ENCODE data around the gene AP4S1.

The AP4S1 gene

GRCh38 chr14:31122098-31122611 is 96.7 kb downstream of the AP4S1 start:
- H2AK5ac ChIP-seq (ENCODE audit: low read length, severe bottlenecking) = no peak overlapping the region
- H3K9me3 ChIP-seq (ENCODE audit: control insufficient read depth, low read length) = no peaks in the 10 kb centered on the region
- H3K27me3 ChIP-seq (ENCODE audit: control insufficient read depth in 1 of 2, insufficient read depth in 1 of 2, low read length in 2 of 2) = no peaks in the 10 kb centered on the region
- H2BK5ac ChIP-seq (ENCODE audit: low read depth, low read length, poor library complexity, severe bottlenecking) = no peak overlapping the region
- H2BK120ac ChIP-seq (ENCODE audit: low read depth, low read length) = no peak overlapping the region
- peaks cover 18% of the 10 kb centered on the region for H3K79me1 ChIP-seq (replicated peaks; ENCODE audit: low read length, poor library complexity, severe bottlenecking)
- H2BK12ac ChIP-seq (ENCODE audit: low read length in 2 of 2) = peak overlapping the region in 1 of 2 experiments; percentile 6
- H3K23ac ChIP-seq (ENCODE audit: low read length in 2 of 2) = no peak overlapping the region
- H3K36me3 ChIP-seq (ENCODE audit: control insufficient read depth in 1 of 2, insufficient read depth in 2 of 2, low read depth in 1 of 2, low read length in 2 of 2) = peaks cover 23 to 94% of the 10 kb centered on the region in 2 experiments
- H3K4ac ChIP-seq (ENCODE audit: low read depth in 1 of 2, low read length in 2 of 2) = no peak overlapping the region
- peak overlapping the region in 1 of 2 experiments; percentile 11 for H3K18ac ChIP-seq (ENCODE audit: low read depth in 1 of 2, low read length in 2 of 2)
- no peaks in the 10 kb centered on the region for H3K4me1 ChIP-seq (ENCODE audit: control insufficient read depth, insufficient read depth, low read depth, low read length)
- DNase-seq = peak; percentile 36
- no peak overlapping the region for H3K14ac ChIP-seq (ENCODE audit: low read length in 2 of 2)
- no peak overlapping the region for H2BK15ac ChIP-seq (ENCODE audit: low read depth, poor library complexity, severe bottlenecking)
- no peak overlapping the region for H3K27ac ChIP-seq (ENCODE audit: low read length, poor library complexity, severe bottlenecking)
- no peak overlapping the region for H4K8ac ChIP-seq (ENCODE audit: low read length)
- H4K91ac ChIP-seq (ENCODE audit: low read length) = peak overlapping the region; percentile 30
- no peak overlapping the region for H3K4me2 ChIP-seq (ENCODE audit: low read length, poor library complexity, severe bottlenecking)
- H2AFZ ChIP-seq (ENCODE audit: low read depth, low read length) = no peak overlapping the region
- 90% methylated on average over 8 of the region's 8 CpGs for WGBS
- no peak overlapping the region for H3K9ac ChIP-seq (ENCODE audit: low read length)
- H3K4me3 ChIP-seq (ENCODE audit: insufficient read depth in 1 of 2, low read depth in 1 of 2, low read length in 2 of 2) = peak overlapping the region in 1 of 2 experiments; percentile 5

- H4K91ac ChIP-seq (ENCODE audit: low read length) = no peak overlapping the region
- no peaks in the 10 kb centered on the region for H3K4me1 ChIP-seq (ENCODE audit: control insufficient read depth, insufficient read depth, low read depth, low read length)
- 98% methylated on average over 4 of the region's 4 CpGs for WGBS
- no peak for DNase-seq
- no peak overlapping the region for H2AFZ ChIP-seq (ENCODE audit: low read depth, low read length)
- no peak overlapping the region for H2AK5ac ChIP-seq (ENCODE audit: low read length, severe bottlenecking)
- H3K27ac ChIP-seq (ENCODE audit: low read length, poor library complexity, severe bottlenecking) = no peak overlapping the region
- H3K79me1 ChIP-seq (replicated peaks; ENCODE audit: low read length, poor library complexity, severe bottlenecking) = peaks cover 18% of the 10 kb centered on the region
- no peaks in the 10 kb centered on the region for H3K9me3 ChIP-seq (ENCODE audit: control insufficient read depth, low read length)
- H4K8ac ChIP-seq (ENCODE audit: low read length) = no peak overlapping the region
- no peak overlapping the region for H3K14ac ChIP-seq (ENCODE audit: low read length in 2 of 2)
- H3K4ac ChIP-seq (ENCODE audit: low read depth in 1 of 2, low read length in 2 of 2) = no peak overlapping the region
- no peak overlapping the region for H3K9ac ChIP-seq (ENCODE audit: low read length)
- H3K4me2 ChIP-seq (ENCODE audit: low read length, poor library complexity, severe bottlenecking) = no peak overlapping the region
- H3K4me3 ChIP-seq (ENCODE audit: insufficient read depth in 1 of 2, low read depth in 1 of 2, low read length in 2 of 2) = no peak overlapping the region
- H2BK120ac ChIP-seq (ENCODE audit: low read depth, low read length) = no peak overlapping the region
- no peak overlapping the region for H2BK12ac ChIP-seq (ENCODE audit: low read length in 2 of 2)
- no peaks in the 10 kb centered on the region for H3K27me3 ChIP-seq (ENCODE audit: control insufficient read depth in 1 of 2, insufficient read depth in 1 of 2, low read length in 2 of 2)
- no peak overlapping the region for H3K18ac ChIP-seq (ENCODE audit: low read depth in 1 of 2, low read length in 2 of 2)
- H3K23ac ChIP-seq (ENCODE audit: low read length in 2 of 2) = no peak overlapping the region
- H2BK15ac ChIP-seq (ENCODE audit: low read depth, poor library complexity, severe bottlenecking) = no peak overlapping the region
- H2BK5ac ChIP-seq (ENCODE audit: low read depth, low read length, poor library complexity, severe bottlenecking) = no peak overlapping the region
- peaks cover 25 to 92% of the 10 kb centered on the region in 2 experiments for H3K36me3 ChIP-seq (ENCODE audit: control insufficient read depth in 1 of 2, insufficient read depth in 2 of 2, low read depth in 1 of 2, low read length in 2 of 2)
Measured at GRCh38 chr14:31122921-31123320, 97.5 kb downstream of the AP4S1 start.

GRCh38 chr14:31124197-31124596 is 98.7 kb downstream of the AP4S1 start:
- Histone ChIP-seq H4K8ac (ENCODE audit: low read length) (no peak overlapping the region), H3K27ac (ENCODE audit: low read length, poor library complexity, severe bottlenecking) (no peak overlapping the region), H3K4me1 (ENCODE audit: control insufficient read depth, insufficient read depth, low read depth, low read length) (peaks cover 1% of the 10 kb centered on the region), H2AK5ac (ENCODE audit: low read length, severe bottlenecking) (no peak overlapping the region), H3K18ac (ENCODE audit: low read depth in 1 of 2, low read length in 2 of 2) (no peak overlapping the region), H3K9ac (ENCODE audit: low read length) (no peak overlapping the region), H2BK120ac (ENCODE audit: low read depth, low read length) (no peak overlapping the region), H3K79me1 (replicated peaks; ENCODE audit: low read length, poor library complexity, severe bottlenecking) (peaks cover 19% of the 10 kb centered on the region), H2BK5ac (ENCODE audit: low read depth, low read length, poor library complexity, severe bottlenecking) (no peak overlapping the region), H3K4me2 (ENCODE audit: low read length, poor library complexity, severe bottlenecking) (no peak overlapping the region), H3K36me3 (ENCODE audit: control insufficient read depth in 1 of 2, insufficient read depth in 2 of 2, low read depth in 1 of 2, low read length in 2 of 2) (peaks cover 30 to 93% of the 10 kb centered on the region in 2 experiments), H4K91ac (ENCODE audit: low read length) (no peak overlapping the region), H3K4ac (ENCODE audit: low read depth in 1 of 2, low read length in 2 of 2) (no peak overlapping the region), H3K14ac (ENCODE audit: low read length in 2 of 2) (no peak overlapping the region), H3K27me3 (ENCODE audit: control insufficient read depth in 1 of 2, insufficient read depth in 1 of 2, low read length in 2 of 2) (no peaks in the 10 kb centered on the region), H2AFZ (ENCODE audit: low read depth, low read length) (no peak overlapping the region), H2BK15ac (ENCODE audit: low read depth, poor library complexity, severe bottlenecking) (no peak overlapping the region), H3K4me3 (ENCODE audit: insufficient read depth in 1 of 2, low read depth in 1 of 2, low read length in 2 of 2) (no peak overlapping the region), H3K9me3 (ENCODE audit: control insufficient read depth, low read length) (no peaks in the 10 kb centered on the region), H3K23ac (ENCODE audit: low read length in 2 of 2) (no peak overlapping the region), H2BK12ac (ENCODE audit: low read length in 2 of 2) (no peak overlapping the region)
- DNase-seq = no peak
- 100% methylated on average over 3 of the region's 3 CpGs for WGBS

- Histone ChIP-seq H4K91ac (ENCODE audit: low read length) (no peak overlapping the region), H2AFZ (ENCODE audit: low read depth, low read length) (no peak overlapping the region), H3K9me3 (ENCODE audit: control insufficient read depth, low read length) (no peaks in the 10 kb centered on the region), H2BK15ac (ENCODE audit: low read depth, poor library complexity, severe bottlenecking) (no peak overlapping the region), H3K9ac (ENCODE audit: low read length) (no peak overlapping the region), H3K4me3 (ENCODE audit: insufficient read depth in 1 of 2, low read depth in 1 of 2, low read length in 2 of 2) (no peak overlapping the region), H3K23ac (ENCODE audit: low read length in 2 of 2) (no peak overlapping the region), H2BK5ac (ENCODE audit: low read depth, low read length, poor library complexity, severe bottlenecking) (no peak overlapping the region), H3K4me1 (ENCODE audit: control insufficient read depth, insufficient read depth, low read depth, low read length) (peaks cover 1% of the 10 kb centered on the region), H2AK5ac (ENCODE audit: low read length, severe bottlenecking) (no peak overlapping the region), H3K27ac (ENCODE audit: low read length, poor library complexity, severe bottlenecking) (no peak overlapping the region), H3K36me3 (ENCODE audit: control insufficient read depth in 1 of 2, insufficient read depth in 2 of 2, low read depth in 1 of 2, low read length in 2 of 2) (peaks cover 32 to 92% of the 10 kb centered on the region in 2 experiments), H2BK12ac (ENCODE audit: low read length in 2 of 2) (no peak overlapping the region), H3K4ac (ENCODE audit: low read depth in 1 of 2, low read length in 2 of 2) (no peak overlapping the region), H3K14ac (ENCODE audit: low read length in 2 of 2) (no peak overlapping the region), H3K79me1 (replicated peaks; ENCODE audit: low read length, poor library complexity, severe bottlenecking) (peaks cover 20% of the 10 kb centered on the region), H3K18ac (ENCODE audit: low read depth in 1 of 2, low read length in 2 of 2) (no peak overlapping the region), H3K4me2 (ENCODE audit: low read length, poor library complexity, severe bottlenecking) (peak overlapping the region; percentile 21), H3K27me3 (ENCODE audit: control insufficient read depth in 1 of 2, insufficient read depth in 1 of 2, low read length in 2 of 2) (no peaks in the 10 kb centered on the region), H4K8ac (ENCODE audit: low read length) (no peak overlapping the region), H2BK120ac (ENCODE audit: low read depth, low read length) (no peak overlapping the region)
- WGBS = 98% methylated on average over 6 of the region's 6 CpGs
- DNase-seq = no peak
Measured at GRCh38 chr14:31125231-31125630, 99.8 kb downstream of the AP4S1 start.

Data from mesenchymal stem cell (in vitro differentiated cells and primary cell).